ENCODE measurements around the gene EDDM13. TPM values are rescaled to one million over a fixed set of nuclear protein-coding genes. Genes with fewer than 3 reads are reported as not detected.

The EDDM13 gene
- total and polyA plus RNA-seq, 10 donors = 0.71 to 1.2 (median 1.1) TPM; not detected in 7

DNA sequence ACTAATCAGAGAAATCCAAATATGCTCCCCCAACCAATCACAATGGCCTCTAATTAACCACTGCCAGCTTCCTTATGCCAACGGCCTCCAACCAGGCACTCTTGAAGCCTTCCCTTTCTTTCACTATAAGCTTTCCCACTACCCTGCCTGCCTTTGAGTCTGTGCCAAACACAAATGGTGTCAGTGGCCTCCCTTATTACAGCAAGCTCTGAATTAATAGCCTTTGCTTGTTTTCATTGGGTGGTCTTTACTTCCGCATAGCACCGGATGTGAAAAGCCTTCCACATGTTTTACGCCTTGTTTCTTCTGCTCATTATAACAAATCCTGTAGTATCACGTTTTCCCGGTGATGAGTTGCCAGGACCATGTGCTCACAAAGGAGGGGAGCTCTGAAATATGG, 1.4 kb upstream of the EDDM13 start:
- Histone ChIP-seq H3K4me1 (no peaks in the 10 kb centered on the region), H3K27ac (no peak overlapping the region), H3K36me3 (no peaks in the 10 kb centered on the region), H3K27me3 (replicated peaks in 1 of 7) (no peaks in the 10 kb centered on the region), H3K4me3 (no peak overlapping the region), H3K9me3 (no peaks in the 10 kb centered on the region)
- intact Hi-C loops (cut with DNase I; ENCODE audit: low total_unique reads) = no loop called here
- whole genome bisulfite sequencing, 5 donors = 57 to 86% (median 69%) methylated on average over 6 of the region's 6 CpGs
- TF ChIP-seq POLR2A (IDR thresholded peaks at IDR 0.05) (no peak), POLR2AphosphoS5 (IDR thresholded peaks at IDR 0.05) (no peak)
- TF ChIP-seq, protein P1, sequence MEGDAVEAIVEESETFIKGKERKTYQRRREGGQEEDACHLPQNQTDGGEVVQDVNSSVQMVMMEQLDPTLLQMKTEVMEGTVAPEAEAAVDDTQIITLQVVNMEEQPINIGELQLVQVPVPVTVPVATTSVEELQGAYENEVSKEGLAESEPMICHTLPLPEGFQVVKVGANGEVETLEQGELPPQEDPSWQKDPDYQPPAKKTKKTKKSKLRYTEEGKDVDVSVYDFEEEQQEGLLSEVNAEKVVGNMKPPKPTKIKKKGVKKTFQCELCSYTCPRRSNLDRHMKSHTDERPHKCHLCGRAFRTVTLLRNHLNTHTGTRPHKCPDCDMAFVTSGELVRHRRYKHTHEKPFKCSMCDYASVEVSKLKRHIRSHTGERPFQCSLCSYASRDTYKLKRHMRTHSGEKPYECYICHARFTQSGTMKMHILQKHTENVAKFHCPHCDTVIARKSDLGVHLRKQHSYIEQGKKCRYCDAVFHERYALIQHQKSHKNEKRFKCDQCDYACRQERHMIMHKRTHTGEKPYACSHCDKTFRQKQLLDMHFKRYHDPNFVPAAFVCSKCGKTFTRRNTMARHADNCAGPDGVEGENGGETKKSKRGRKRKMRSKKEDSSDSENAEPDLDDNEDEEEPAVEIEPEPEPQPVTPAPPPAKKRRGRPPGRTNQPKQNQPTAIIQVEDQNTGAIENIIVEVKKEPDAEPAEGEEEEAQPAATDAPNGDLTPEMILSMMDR (IDR thresholded peaks at IDR 0.05 in 8 of 11, conservative IDR thresholded peaks at IDR 0.05 in 3 of 11) = no peak
- no peak for DNase-seq

- H3K4me3 ChIP-seq = no peak overlapping the region
- intact Hi-C loops (cut with DNase I; ENCODE audit: low total_unique reads) = no loop called here
- H3K36me3 ChIP-seq = peaks cover 0 to 13% (median 0%) of the 10 kb centered on the region in 6 donors
- TF ChIP-seq, protein P1 (IDR thresholded peaks at IDR 0.05 in 8 of 11, conservative IDR thresholded peaks at IDR 0.05 in 3 of 11) = no peak
- TF ChIP-seq POLR2AphosphoS5 (IDR thresholded peaks at IDR 0.05) = no peak
- no peak for TF ChIP-seq POLR2A (IDR thresholded peaks at IDR 0.05)
- no peaks in the 10 kb centered on the region for H3K27me3 ChIP-seq (replicated peaks in 1 of 7)
- no peak for DNase-seq
- 41 to 55% (median 50%) methylated on average over 6 of the region's 6 CpGs for WGBS, 5 donors
- no peaks in the 10 kb centered on the region for H3K4me1 ChIP-seq
- H3K27ac ChIP-seq = no peak overlapping the region
- peaks cover 0 to 10% (median 0%) of the 10 kb centered on the region in 8 donors for H3K9me3 ChIP-seq
Measured at GRCh38 chr19:56273563-56274117, 1.1 kb downstream of the EDDM13 start.

- WGBS, 5 donors = 75 to 87% (median 80%) methylated on average over 4 of the region's 4 CpGs
- no peaks in the 10 kb centered on the region for H3K9me3 ChIP-seq
Measured at GRCh38 chr19:56282809-56283208, 10.3 kb downstream of the EDDM13 start.

GRCh38 chr19:56284746-56285145, 12.2 kb downstream of the EDDM13 start:
- no peak overlapping the region for H3K4me3 ChIP-seq
- H3K4me1 ChIP-seq = no peaks in the 10 kb centered on the region
- no peak overlapping the region for H3K27ac ChIP-seq
- intact Hi-C loops (cut with DNase I; ENCODE audit: low total_unique reads) = no loop called here
- DNase-seq = no peak
- WGBS, 5 donors = 96 to 100% (median 97%) methylated on average over 3 of the region's 3 CpGs
- no peaks in the 10 kb centered on the region for H3K9me3 ChIP-seq
- H3K36me3 ChIP-seq = peaks cover 0 to 37% (median 0%) of the 10 kb centered on the region in 6 donors
- no peaks in the 10 kb centered on the region for H3K27me3 ChIP-seq (replicated peaks in 1 of 7)
- TF ChIP-seq, protein P1 (IDR thresholded peaks at IDR 0.05 in 8 of 11, conservative IDR thresholded peaks at IDR 0.05 in 3 of 11) = no peak
- TF ChIP-seq POLR2A (IDR thresholded peaks at IDR 0.05) = no peak
- no peak for TF ChIP-seq POLR2AphosphoS5 (IDR thresholded peaks at IDR 0.05)

More at GRCh38 chr19:56282809-56283208, 10.3 kb downstream of the EDDM13 start:
- peaks cover 0 to 24% (median 0%) of the 10 kb centered on the region in 6 donors for H3K36me3 ChIP-seq
- H3K27ac ChIP-seq = no peak overlapping the region
- H3K27me3 ChIP-seq (replicated peaks in 1 of 7) = no peaks in the 10 kb centered on the region
- no peaks in the 10 kb centered on the region for H3K4me1 ChIP-seq
- no peak for DNase-seq
- no peak overlapping the region for H3K4me3 ChIP-seq
- intact Hi-C loops (cut with DNase I; ENCODE audit: low total_unique reads) = no loop called here
- TF ChIP-seq POLR2A (IDR thresholded peaks at IDR 0.05) (no peak), POLR2AphosphoS5 (IDR thresholded peaks at IDR 0.05) (no peak)
- TF ChIP-seq, protein P1 (IDR thresholded peaks at IDR 0.05 in 8 of 11, conservative IDR thresholded peaks at IDR 0.05 in 3 of 11) = no peak

Measured in spleen (tissue), 11 donors.